HepG2 (cell line): ENCODE data around the gene KCNMA1. TPM values are rescaled to one million over a fixed set of nuclear protein-coding genes. Genes with fewer than 3 reads are reported as not detected.

Source experiments
- ATAC-seq: fragments of 200-7000 bp; cut with Tn5 transposase; 3 replicates; pipeline ENCODE4 v1.9.1; 2020; ENCODE audit warnings: mild to moderate bottlenecking, moderate library complexity
- BruUV-seq: library from RNA; stranded (reverse); fragments of 400-500 nt; replicated peaks from 2 replicates; lab custom pipeline; 2021; lab: Mats Ljungman, UMichigan
- CTCF ChIA-PET: fragments of 300-600 bp; formaldehyde crosslinking; extraction: SDS; loops from one replicate; lab custom pipeline; 2021; ENCODE audit warnings: low total read pairs, inconsistent platforms, low intra/inter-chr PET ratio; lab: Yijun Ruan, JAX
- POLR2A ChIA-PET: fragments of 350-600 bp; sonication (Branson Sonifier 250); formaldehyde crosslinking; loops from one replicate; lab custom pipeline; 2020; ENCODE audit warnings: antibody characterized with exemption, inconsistent platforms; lab: Yijun Ruan, JAX
- DNase-seq: peaks from one replicate; pipeline ENCODE4 v3.0.0-alpha.2; 2015; ENCODE audit warnings: low spot score
- FAIRE-seq: peaks from 3 replicates; lab custom pipeline; 2011; peaks lifted over from hg19 to GRCh38; lab: Jason Lieb, UNC
- H2AFZ ChIP-seq: one replicate; pipeline ENCODE4 v1.6.1; 2011; ENCODE audit warnings: low read length, inconsistent platforms
- H3K27ac ChIP-seq: fragments of 300-600 bp; 3 replicates; pipeline ENCODE4 v1.8.0; 2011; ENCODE audit warnings: mixed run types, mild to moderate bottlenecking, mixed read lengths, low read length, inconsistent platforms; ENCODE audit not compliant: insufficient read depth; ENCODE audit errors: extremely low read length
- H3K27me3 ChIP-seq, 2 experiments: fragments of 200-600 bp in 1 of 2; 2 replicates in 1 of 2; 3 replicates in 1 of 2; pipeline versions ENCODE4 v1.6.0 to v1.8.0; 2011; ENCODE audit warnings: low read length in 2 of 2, mild to moderate bottlenecking in 2 of 2, moderate library complexity in 2 of 2, inconsistent platforms in 1 of 2; ENCODE audit not compliant: insufficient read depth in 2 of 2, control insufficient read depth in 1 of 2
- H3K36me3 ChIP-seq, 2 experiments: fragments of 200-600 bp in 1 of 2; replicated peaks in 1 of 2; 2 replicates in 1 of 2; 3 replicates in 1 of 2; pipeline versions ENCODE4 v1.5.1 to v1.8.0; 2011; ENCODE audit warnings: low read length in 2 of 2, inconsistent platforms in 1 of 2; ENCODE audit not compliant: insufficient read depth in 2 of 2, control insufficient read depth in 1 of 2
- H3K4me1 ChIP-seq: 2 replicates; pipeline ENCODE4 v1.5.1; 2012; ENCODE audit warnings: low read length, inconsistent platforms; ENCODE audit not compliant: insufficient read depth
- H3K4me2 ChIP-seq: 2 replicates; pipeline ENCODE4 v1.6.0; 2011; ENCODE audit warnings: low read depth, low read length, inconsistent platforms
- H3K4me3 ChIP-seq, 3 experiments: fragments of 200-600 bp in 1 of 3; sonication (generic), shearing (Covaris generic) in 1 of 3; replicated peaks in 1 of 3; 2 replicates each; pipeline ENCODE4 v1.5.1; 2011 to 2016; ENCODE audit warnings: low read length in 3 of 3, inconsistent platforms in 2 of 3, low read depth in 2 of 3, mild to moderate bottlenecking in 2 of 3, control low read depth in 1 of 3, mixed read lengths in 1 of 3; ENCODE audit not compliant: insufficient read depth in 1 of 3
- H3K79me2 ChIP-seq: one replicate; pipeline ENCODE4 v1.6.1; 2011; ENCODE audit warnings: low read length, inconsistent platforms; ENCODE audit not compliant: insufficient read depth
- H3K9ac ChIP-seq: 2 replicates; pipeline ENCODE4 v1.6.0; 2011; ENCODE audit warnings: mild to moderate bottlenecking, low read depth, low read length, inconsistent platforms; ENCODE audit not compliant: insufficient read depth
- H3K9me3 ChIP-seq: 2 replicates; pipeline ENCODE4 v1.5.1; 2012; ENCODE audit warnings: mild to moderate bottlenecking, low read length
- H4K20me1 ChIP-seq: 2 replicates; pipeline ENCODE4 v1.6.0; 2011; ENCODE audit warnings: inconsistent platforms, mild to moderate bottlenecking, low read length, moderate library complexity; ENCODE audit not compliant: insufficient read depth
- ARNTL ChIP-seq: sonication (generic); formaldehyde crosslinking; IDR thresholded peaks from 2 replicates; pipeline ENCODE4 v1.4.0; 2020; ENCODE audit warnings: mild to moderate bottlenecking, missing genetic modification reagents
- HOXA9 ChIP-seq: sonication (generic); formaldehyde crosslinking; IDR thresholded peaks from 2 replicates; pipeline ENCODE4 v1.8.1; 2022; ENCODE audit warnings: missing genetic modification reagents, mild to moderate bottlenecking, moderate library complexity, borderline replicate concordance
- PRDM4 ChIP-seq: sonication (generic); formaldehyde crosslinking; IDR thresholded peaks from 2 replicates; pipeline ENCODE4 v1.9.0; 2021; ENCODE audit warnings: missing genetic modification reagents, borderline replicate concordance
- ZFX ChIP-seq: sonication (generic); formaldehyde crosslinking; IDR thresholded peaks from 2 replicates; pipeline ENCODE4 v1.4.0; 2020; ENCODE audit warnings: mild to moderate bottlenecking, low read depth, missing genetic modification reagents, moderate library complexity
- ZNF644 ChIP-seq: IDR thresholded peaks from 2 replicates; pipeline ENCODE4 v1.6.1; 2016; ENCODE audit warnings: low read depth
- ZNF761 ChIP-seq: sonication (generic); formaldehyde crosslinking; conservative IDR thresholded peaks from 2 replicates; pipeline ENCODE4 v1.4.0; 2020; ENCODE audit warnings: mild to moderate bottlenecking, missing genetic modification reagents
- WGBS: methylation state at CpG from one replicate; pipeline ENCODE4 v1.1.6; 2017; ENCODE audit warnings: low lambda C conversion rate; 5-methylcytosine and 5-hydroxymethylcytosine counted together
- in situ Hi-C: cut with HindIII; loops from 2 replicates; pipeline ENCODE4 v1.10.0; 2017; ENCODE audit warnings: low pct_unique_long_range_greater_than_20kb; ENCODE audit not compliant: extremely low pct_ligation_motif_present
- intact Hi-C: fragments of 100-400 bp; cut with micrococcal nuclease; formaldehyde crosslinking; loops from one replicate; pipeline ENCODE4 v1.10.0; 2022; ENCODE audit not compliant: unreplicated experiment
- polyA plus RNA-seq, 8 experiments: library from polyadenylated mRNA; depleted of rRNA in 3 of 8; stranded (reverse) in 7 of 8; unstranded in 1 of 8; fragments of >200 nt; fragmentation: Illumina TruSeq in 4 of 8; extraction: Trizol in 4 of 8; gene quantifications; 2 replicates each; pipeline versions ENCODE4 v1.2.1 to v1.2.3, GENCODE V29; 2011 to 2016; ENCODE audit warnings: low read depth in 4 of 8, missing spikeins in 1 of 8, mixed read lengths in 1 of 8; ENCODE audit not compliant: insufficient read depth in 1 of 8
- total RNA-seq, 5 experiments: library from RNA; depleted of rRNA; stranded (reverse); fragments of >200 nt; fragmentation: Illumina TruSeq; extraction: Trizol; gene quantifications; 2 replicates each; pipeline ENCODE4 v1.2.3, GENCODE V29; 2016; ENCODE audit warnings: low read depth in 1 of 5

Gene KCNMA1
- total and polyA plus RNA-seq, 2 of the 13 experiments (the other 11 are each of a cell fraction or from before 2014, with no cell fraction given): 0.02 TPM; not detected in 1

GRCh38 chr10:77240041-77240652 lies 397.5 kb downstream of the KCNMA1 start:
- H3K4me2 ChIP-seq: no peak overlapping the region
- intact Hi-C loops: no loop called here
- POLR2A ChIA-PET: no interaction called here

GRCh38 chr10:77237120-77237519 lies 400.5 kb downstream of the KCNMA1 start:
- Histone ChIP-seq H3K9me3 (no peaks in the 10 kb centered on the region), H3K79me2 (no peaks in the 10 kb centered on the region), H4K20me1 (no peaks in the 10 kb centered on the region), H2AFZ (no peak overlapping the region), H3K9ac (no peak overlapping the region), H3K4me3 (no peak overlapping the region), H3K27ac (no peak overlapping the region), H3K4me1 (no peaks in the 10 kb centered on the region), H3K27me3 (no peaks in the 10 kb centered on the region), H3K36me3 (no peaks in the 10 kb centered on the region), H3K4me2 (no peak overlapping the region)
- TF ChIP-seq PRDM4 (CRISPR knock-in tag): no peak
- in situ Hi-C loops (no loop called here), intact Hi-C loops (no loop called here)
- ChIA-PET CTCF (no interaction called here), POLR2A (no interaction called here)
- no peak for ATAC-seq
- no TSS peak for BruUV-seq
- no peak for DNase-seq
- no peak for FAIRE-seq

More at GRCh38 chr10:77240041-77240652, 397.5 kb downstream of the KCNMA1 start:
- Histone ChIP-seq H3K79me2 (no peaks in the 10 kb centered on the region), H3K4me1 (no peaks in the 10 kb centered on the region), H4K20me1 (no peaks in the 10 kb centered on the region), H2AFZ (no peak overlapping the region), H3K36me3 (no peaks in the 10 kb centered on the region), H3K27me3 (0 out of 5 replicates have a peak, but pooled peaks cover 0 to under 1% of the 10 kb centered on the region in 2 experiments), H3K27ac (no peak overlapping the region), H3K4me3 (no peak overlapping the region), H3K9ac (no peak overlapping the region), H3K9me3 (no peaks in the 10 kb centered on the region)
- no peak for FAIRE-seq
- TF ChIP-seq ZFX (CRISPR knock-in tag) (no peak), ARNTL (no peak), ZNF761 (CRISPR knock-in tag) (no peak), HOXA9 (CRISPR knock-in tag) (no peak), ZNF644 (CRISPR knock-in tag) (no peak)
- WGBS: 4% methylated on average over 5 of the region's 5 CpGs
- no peak for DNase-seq
- no TSS peak for BruUV-seq
- ATAC-seq: no peak
- CTCF ChIA-PET: no interaction called here
- in situ Hi-C loops: no loop called here
